Right cardiac atrium (tissue), 5 donors: ENCODE measurements around the gene SOD1. TPM values are rescaled to one million over a fixed set of nuclear protein-coding genes. Genes with fewer than 3 reads are reported as not detected.
A peak's percentile ranks its signal among the peaks of the same experiment; 100 is the strongest.

Source experiments
- ATAC-seq, 2 donors: fragments of 200-7000 bp; cut with Tn5 transposase; one replicate each; pipeline versions ENCODE4 v1.8.0 to v1.9.1; 2020; ENCODE audit warnings: moderate library complexity in 2 of 2, mild to moderate bottlenecking in 1 of 2
- DNase-seq, 3 donors: peaks; one replicate each; pipeline ENCODE4 v3.0.0-alpha.2; 2020
- H3K27ac ChIP-seq: one replicate; pipeline ENCODE4 v1.5.1; 2013; ENCODE audit warnings: mild to moderate bottlenecking, low read length, control low read depth, moderate library complexity
- H3K27me3 ChIP-seq: one replicate; pipeline ENCODE4 v1.6.1; 2013; ENCODE audit not compliant: control insufficient read depth, insufficient read depth
- H3K4me1 ChIP-seq: one replicate; pipeline ENCODE4 v1.6.1; 2013; ENCODE audit warnings: low read length; ENCODE audit not compliant: control insufficient read depth, insufficient read depth
- H3K4me3 ChIP-seq: one replicate; pipeline ENCODE4 v1.5.1; 2013; ENCODE audit warnings: low read length, control low read depth
- H3K9me3 ChIP-seq: one replicate; pipeline ENCODE4 v1.6.1; 2013; ENCODE audit warnings: low read length; ENCODE audit not compliant: control insufficient read depth
- WGBS: extraction: QIAGEN DNeasy Blood & Tissue Kit; methylation state at CpG from one replicate; pipeline ENCODE4 v1.1.7; 2013; 5-methylcytosine and 5-hydroxymethylcytosine counted together
- intact Hi-C, 4 donors: fragments of 100-400 bp; cut with DNase I; formaldehyde crosslinking; loops; one replicate each; pipeline versions ENCODE4 v1.11.0 to v1.14.0; 2022 to 2023
- polyA plus RNA-seq: library from polyadenylated mRNA; stranded (reverse); fragments of 200-250 nt; gene quantifications from one replicate; pipeline ENCODE4 v1.2.3, GENCODE V29; 2013
- total RNA-seq, 4 donors: library from RNA; stranded (reverse); fragmentation: NEBNext Ultra II Directional; extraction: Animal tissue kit (Norgen Biotek cat#: 25700); gene quantifications; one replicate each; pipeline ENCODE4 v1.2.1, GENCODE V29; 2021
- donor health status: healthy with polysubstance abuse.
- donor health status: DM: no; HTN: yes; CAD: no.
- donor health status: DM: no; HTN: no; CAD: no.
- donor health status: DM: no; HTN: yes; CAD: no; lungs with severe emphysema.
- donor health status: DM: yes; HTN: yes; CAD: no.

SOD1 gene
- total and polyA plus RNA-seq, 5 donors, result 331 to 665 (median 369) TPM

- H3K4me1 ChIP-seq, result no peaks in the 10 kb centered on the region
- no peak overlapping the region for H3K27ac ChIP-seq
- WGBS, result 97% methylated on average over 1 of the region's 1 CpG
- no peak for DNase-seq
- no peaks in the 10 kb centered on the region for H3K27me3 ChIP-seq
- no peak overlapping the region for H3K4me3 ChIP-seq
- no peak for ATAC-seq
- H3K9me3 ChIP-seq, result no peaks in the 10 kb centered on the region
- intact Hi-C loops, result no loop called here
Measured at GRCh38 chr21:31711326-31711725, 51.8 kb downstream of the SOD1 start.

DNA sequence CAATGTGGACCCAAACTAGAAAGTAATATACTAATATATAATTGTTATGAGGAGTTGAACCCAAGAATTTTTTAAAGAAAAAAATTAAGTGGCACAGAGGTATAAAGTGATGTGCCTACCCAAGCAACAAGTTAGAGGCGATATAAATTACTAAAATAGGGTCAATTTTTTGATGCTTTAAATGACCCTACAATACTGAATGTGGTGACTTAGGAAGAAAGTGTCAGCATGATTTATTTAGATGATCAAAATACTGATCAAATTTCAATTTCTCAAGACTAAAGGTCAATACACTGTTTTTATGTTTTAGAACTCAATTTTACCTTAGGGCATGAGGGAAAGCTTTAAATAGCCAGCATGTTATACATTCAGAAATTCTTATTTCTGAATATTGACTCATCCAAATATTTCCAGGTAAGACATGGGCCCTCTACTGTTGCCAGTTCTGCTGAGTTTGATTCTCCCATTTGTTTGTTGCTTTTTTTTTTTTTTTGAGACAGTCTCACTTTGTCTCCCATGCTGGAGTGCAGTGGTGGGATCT is 52.3 kb downstream of the SOD1 start:
- intact Hi-C loops, result no loop called here
- Histone ChIP-seq H3K27ac (no peak overlapping the region), H3K4me3 (no peak overlapping the region), H3K27me3 (no peaks in the 10 kb centered on the region), H3K4me1 (no peaks in the 10 kb centered on the region), H3K9me3 (no peaks in the 10 kb centered on the region)
- WGBS, result 99% methylated on average over 1 of the region's 1 CpG
- DNase-seq, result no peak
- no peak for ATAC-seq

- Histone ChIP-seq H3K4me3 (no peak overlapping the region), H3K27me3 (no peaks in the 10 kb centered on the region), H3K4me1 (no peaks in the 10 kb centered on the region), H3K27ac (no peak overlapping the region), H3K9me3 (no peaks in the 10 kb centered on the region)
- ATAC-seq (no peak), DNase-seq (no peak)
- intact Hi-C loops, result no loop called here
- 63% methylated on average over 3 of the region's 3 CpGs for WGBS
Measured at GRCh38 chr21:31713115-31713514, 53.6 kb downstream of the SOD1 start.

GRCh38 chr21:31713973-31714740 is 54.7 kb downstream of the SOD1 start:
- Histone ChIP-seq H3K27ac (no peak overlapping the region), H3K9me3 (no peaks in the 10 kb centered on the region), H3K4me3 (no peak overlapping the region), H3K27me3 (no peaks in the 10 kb centered on the region), H3K4me1 (no peaks in the 10 kb centered on the region)
- ATAC-seq (peak; percentile 31 to 47), DNase-seq (no peak)
- WGBS, result 56% methylated on average over 5 of the region's 5 CpGs
- intact Hi-C loops, result no loop called here

DNA sequence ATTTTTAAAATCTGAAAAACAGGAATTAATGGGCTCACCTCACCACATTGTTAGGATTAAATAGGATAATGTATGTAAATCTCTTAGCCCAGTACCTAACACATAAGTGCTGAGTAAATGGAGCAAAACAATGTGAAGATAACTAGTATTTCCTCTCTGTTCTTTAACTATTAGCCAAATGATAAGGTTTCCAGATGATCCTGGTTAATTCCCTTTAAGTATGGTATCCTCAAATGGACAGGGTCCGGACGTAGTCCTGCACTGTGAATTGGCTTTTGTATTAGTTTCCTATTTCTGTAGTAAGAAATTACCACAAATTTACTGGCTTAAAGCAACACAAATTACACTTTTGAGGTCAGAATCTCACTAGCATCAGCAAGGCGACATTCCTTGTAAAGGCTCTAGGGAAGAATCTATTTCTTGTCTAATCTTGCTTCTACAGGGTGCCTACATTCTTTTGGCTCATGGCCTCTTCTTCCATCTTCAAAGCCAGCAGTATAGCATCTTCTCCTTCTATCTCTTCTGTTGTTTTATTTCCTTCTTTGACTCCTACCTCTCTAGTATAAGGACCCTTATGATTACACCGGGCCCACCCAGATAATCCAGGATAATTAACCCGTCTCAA is 55.4 kb downstream of the SOD1 start:
- no peaks in the 10 kb centered on the region for H3K4me1 ChIP-seq
- intact Hi-C loops, result no loop called here
- no peak for ATAC-seq

GRCh38 chr21:31716106-31716505 is 56.6 kb downstream of the SOD1 start:
- Histone ChIP-seq H3K9me3 (no peaks in the 10 kb centered on the region), H3K27me3 (no peaks in the 10 kb centered on the region), H3K4me3 (no peak overlapping the region), H3K4me1 (no peaks in the 10 kb centered on the region), H3K27ac (no peak overlapping the region)
- no peak for DNase-seq
- WGBS, result 85% methylated on average over 2 of the region's 2 CpGs
- intact Hi-C loops, result no loop called here
- no peak for ATAC-seq

More for the DNA sequence above, 55.4 kb downstream of the SOD1 start:
- WGBS, result 76% methylated on average over 5 of the region's 5 CpGs
- no peaks in the 10 kb centered on the region for H3K9me3 ChIP-seq
- H3K27ac ChIP-seq, result no peak overlapping the region
- no peak for DNase-seq
- H3K4me3 ChIP-seq, result no peak overlapping the region
- H3K27me3 ChIP-seq, result no peaks in the 10 kb centered on the region

Other genes starting within 250 kb of the SOD1 start
- 10 to 100 TPM; 17.4 to 22.1 (median 20.3) TPM for gene SCAF4, start 72.4 kb downstream of the SOD1 start, total RNA-seq
- 9.7 TPM for gene SCAF4, start 72.4 kb downstream of the SOD1 start, polyA plus RNA-seq
- under 1 TPM; 0.11 to 0.82 (median 0.59) TPM for gene HUNK, start 213.3 kb downstream of the SOD1 start, total RNA-seq
- 0.07 TPM for gene HUNK, start 213.3 kb downstream of the SOD1 start, polyA plus RNA-seq